GM21737 (cell line): ENCODE measurements around the gene HHAT.

Experiments used
- ATAC-seq: cut with Tn5 transposase; IDR thresholded peaks from one replicate; pipeline ENCODE4 v1.9.1; 2021; ENCODE audit warnings: mild to moderate bottlenecking, moderate library complexity; ENCODE audit not compliant: unreplicated experiment

The HHAT gene

GRCh38 chr1:210328746-210329503 is at the start of gene HHAT:
TSS of gene HHAT (plus strand) at chr1:210328902. CDS start at chr1:210348976, 20,074 bp downstream.
- peak; percentile 50 for ATAC-seq

- no peak for ATAC-seq
Observed at GRCh38 chr1:210280221-210280620, 48.5 kb upstream of the HHAT start.

GRCh38 chr1:210288116-210288515 is 40.6 kb upstream of the HHAT start:
- no peak for ATAC-seq

- ATAC-seq = no peak
Observed at GRCh38 chr1:210289248-210289647, 39.5 kb upstream of the HHAT start.

GRCh38 chr1:210291081-210291764 is 37.5 kb upstream of the HHAT start:
- ATAC-seq = no peak

GRCh38 chr1:210291786-210292230 is 36.9 kb upstream of the HHAT start:
- ATAC-seq = no peak

GRCh38 chr1:210292231-210292871 is 36.4 kb upstream of the HHAT start:
- no peak for ATAC-seq

- ATAC-seq = no peak
Observed at GRCh38 chr1:210293171-210293607, 35.5 kb upstream of the HHAT start.

- ATAC-seq = no peak
Observed at GRCh38 chr1:210294999-210295745, 33.5 kb upstream of the HHAT start.

- ATAC-seq = no peak
Observed at GRCh38 chr1:210296682-210297081, 32.0 kb upstream of the HHAT start.

GRCh38 chr1:210298296-210298695 is 30.4 kb upstream of the HHAT start:
- no peak for ATAC-seq

- ATAC-seq = no peak
Observed at GRCh38 chr1:210298936-210299335, 29.8 kb upstream of the HHAT start.

GRCh38 chr1:210299501-210299900 is 29.2 kb upstream of the HHAT start:
- ATAC-seq = no peak

- no peak for ATAC-seq
Observed at GRCh38 chr1:210300923-210301614, 27.6 kb upstream of the HHAT start.

GRCh38 chr1:210301615-210302000 is 27.1 kb upstream of the HHAT start:
- no peak for ATAC-seq

- ATAC-seq = no peak
Observed at GRCh38 chr1:210302501-210302900, 26.2 kb upstream of the HHAT start.

- ATAC-seq = no peak
Observed at GRCh38 chr1:210303391-210303790, 25.3 kb upstream of the HHAT start.

GRCh38 chr1:210310562-210311153 is 18.0 kb upstream of the HHAT start:
- no peak for ATAC-seq

- no peak for ATAC-seq
Observed at GRCh38 chr1:210311726-210312493, 16.8 kb upstream of the HHAT start.
